SU-DHL-6 (cell line): Measurements from ENCODE around the gene DMBX1.

Experiments
- H2AFZ ChIP-seq: fragments of 200-600 bp; sonication (generic); 2 replicates; pipeline ENCODE4 v1.6.1; 2014; ENCODE audit warnings: low read depth, mild to moderate bottlenecking, moderate library complexity, mixed read lengths, antibody characterized with exemption, low read length; ENCODE audit not compliant: severe bottlenecking
- H3F3A ChIP-seq: fragments of 200-600 bp; shearing (Covaris generic); 2 replicates; pipeline ENCODE4 v1.6.0; 2016; ENCODE audit warnings: antibody characterized with exemption, mild to moderate bottlenecking; ENCODE audit not compliant: insufficient read depth
- H3K27ac ChIP-seq: fragments of 200-600 bp; sonication (generic); 2 replicates; pipeline ENCODE4 v1.5.1; 2016; ENCODE audit warnings: low read depth, mild to moderate bottlenecking, low read length, moderate library complexity, mixed read lengths
- H3K27me3 ChIP-seq: fragments of 200-600 bp; sonication (generic), shearing (Covaris generic); 2 replicates; pipeline ENCODE4 v1.6.0; 2014; ENCODE audit warnings: mild to moderate bottlenecking, low read length
- H3K36me3 ChIP-seq: fragments of 200-600 bp; sonication (generic); 2 replicates; pipeline ENCODE4 v1.6.1; 2014; ENCODE audit warnings: mild to moderate bottlenecking, low read length, mixed read lengths
- H3K4me2 ChIP-seq: fragments of 300-600, 200-600 bp; shearing (Covaris generic), sonication (generic); 2 replicates; pipeline ENCODE4 v1.6.0; 2014; ENCODE audit warnings: low read length, low read depth, mild to moderate bottlenecking; ENCODE audit not compliant: poor library complexity, severe bottlenecking
- H3K4me3 ChIP-seq: fragments of 200-600 bp; sonication (generic); 2 replicates; pipeline ENCODE4 v1.5.1; 2014; ENCODE audit warnings: antibody characterized with exemption, low read length, mild to moderate bottlenecking, mixed read lengths; ENCODE audit not compliant: insufficient read depth, poor library complexity, severe bottlenecking
- H3K79me2 ChIP-seq: fragments of 200-600 bp; sonication (generic); 2 replicates; pipeline ENCODE4 v1.6.1; 2014; ENCODE audit warnings: mild to moderate bottlenecking, low read length, moderate library complexity; ENCODE audit not compliant: insufficient read depth
- H3K9ac ChIP-seq: fragments of 200-600 bp; sonication (generic); 2 replicates; pipeline ENCODE4 v1.7.0; 2014; ENCODE audit warnings: mild to moderate bottlenecking, low read length
- H3K9me2 ChIP-seq: fragments of 200-600 bp; sonication (generic); replicated peaks from 2 replicates; pipeline ENCODE4 v1.6.1; 2014; ENCODE audit warnings: low read length; ENCODE audit not compliant: insufficient read depth
- H3K9me3 ChIP-seq: fragments of 200-600 bp; sonication (generic); 2 replicates; pipeline ENCODE4 v1.6.1; 2014; ENCODE audit warnings: low read length, mixed read lengths; ENCODE audit not compliant: insufficient read depth
- H4K20me1 ChIP-seq: fragments of 200-600 bp; sonication (generic); 2 replicates; pipeline ENCODE4 v1.6.1; 2014; ENCODE audit warnings: low read depth, mild to moderate bottlenecking, antibody characterized with exemption, low read length, moderate library complexity, mixed read lengths
- EZH2phosphoT487 ChIP-seq: fragments of 200-600 bp; sonication (generic), shearing (Covaris generic); conservative IDR thresholded peaks from 2 replicates; pipeline ENCODE4 v1.6.1; 2018; ENCODE audit warnings: mild to moderate bottlenecking, antibody characterized with exemption, low read length, moderate library complexity, mixed read lengths
- TF ChIP-seq, protein P1 (sequence below): fragments of 200-600 bp; sonication (generic); IDR thresholded peaks from one replicate; pipeline ENCODE4 v1.5.1; 2017; ENCODE audit warnings: antibody characterized with exemption, mild to moderate bottlenecking, low read length, moderate library complexity; ENCODE audit not compliant: insufficient read depth, poor library complexity, severe bottlenecking

Gene DMBX1

DNA sequence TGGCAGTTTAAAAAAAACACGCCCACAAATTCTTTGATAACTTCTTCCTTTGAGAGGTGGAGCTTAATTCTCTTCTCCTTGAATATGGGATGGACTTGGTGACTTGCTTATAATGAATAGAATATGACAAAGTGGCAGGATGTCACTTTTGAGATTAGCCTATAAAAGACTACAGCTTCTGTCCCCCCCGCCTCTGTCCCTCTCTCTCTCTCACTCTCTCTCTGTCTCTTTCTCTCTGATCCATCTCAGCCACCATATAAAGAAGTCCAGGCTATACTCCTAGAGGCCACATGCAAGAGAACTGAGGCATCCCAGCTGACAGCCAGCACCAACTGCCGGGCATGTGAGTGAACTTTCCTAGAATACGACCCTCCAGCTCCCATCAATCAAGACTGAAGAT lies 7.7 kb upstream of the DMBX1 start:
- H3K9ac ChIP-seq = no peak overlapping the region
- H4K20me1 ChIP-seq = no peaks in the 10 kb centered on the region
- H3K4me3 ChIP-seq = no peak overlapping the region
- H3K79me2 ChIP-seq = no peaks in the 10 kb centered on the region
- no peaks in the 10 kb centered on the region for H3K9me2 ChIP-seq
- TF ChIP-seq EZH2phosphoT487 = no peak
- TF ChIP-seq, protein P1, sequence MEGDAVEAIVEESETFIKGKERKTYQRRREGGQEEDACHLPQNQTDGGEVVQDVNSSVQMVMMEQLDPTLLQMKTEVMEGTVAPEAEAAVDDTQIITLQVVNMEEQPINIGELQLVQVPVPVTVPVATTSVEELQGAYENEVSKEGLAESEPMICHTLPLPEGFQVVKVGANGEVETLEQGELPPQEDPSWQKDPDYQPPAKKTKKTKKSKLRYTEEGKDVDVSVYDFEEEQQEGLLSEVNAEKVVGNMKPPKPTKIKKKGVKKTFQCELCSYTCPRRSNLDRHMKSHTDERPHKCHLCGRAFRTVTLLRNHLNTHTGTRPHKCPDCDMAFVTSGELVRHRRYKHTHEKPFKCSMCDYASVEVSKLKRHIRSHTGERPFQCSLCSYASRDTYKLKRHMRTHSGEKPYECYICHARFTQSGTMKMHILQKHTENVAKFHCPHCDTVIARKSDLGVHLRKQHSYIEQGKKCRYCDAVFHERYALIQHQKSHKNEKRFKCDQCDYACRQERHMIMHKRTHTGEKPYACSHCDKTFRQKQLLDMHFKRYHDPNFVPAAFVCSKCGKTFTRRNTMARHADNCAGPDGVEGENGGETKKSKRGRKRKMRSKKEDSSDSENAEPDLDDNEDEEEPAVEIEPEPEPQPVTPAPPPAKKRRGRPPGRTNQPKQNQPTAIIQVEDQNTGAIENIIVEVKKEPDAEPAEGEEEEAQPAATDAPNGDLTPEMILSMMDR = no peak
- no peaks in the 10 kb centered on the region for H3K9me3 ChIP-seq
- no peaks in the 10 kb centered on the region for H3K27me3 ChIP-seq
- no peak overlapping the region for H2AFZ ChIP-seq
- no peaks in the 10 kb centered on the region for H3K36me3 ChIP-seq
- no peak overlapping the region for H3K4me2 ChIP-seq
- no peaks in the 10 kb centered on the region for H3F3A ChIP-seq
- H3K27ac ChIP-seq = no peak overlapping the region

DNA sequence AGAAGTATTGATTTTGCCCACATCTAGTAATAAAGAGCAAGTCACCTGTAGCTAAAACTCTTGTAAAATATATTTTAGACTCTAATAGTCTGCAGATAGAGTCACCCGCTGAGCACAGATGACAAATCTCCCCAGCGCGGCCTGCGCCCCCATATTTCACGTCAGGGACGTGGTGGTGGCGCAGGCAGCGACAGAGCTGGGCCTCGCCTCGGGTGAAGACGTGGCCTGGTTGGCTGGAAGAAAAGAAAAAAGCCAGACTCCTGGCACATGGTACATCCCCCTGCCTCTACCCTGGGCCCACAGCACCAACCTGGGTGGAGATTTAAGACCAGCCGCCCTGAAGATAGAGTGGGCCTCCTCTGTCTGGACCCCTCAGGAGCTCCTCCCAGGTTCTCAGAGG lies 6.0 kb upstream of the DMBX1 start:
- Histone ChIP-seq H4K20me1 (no peaks in the 10 kb centered on the region), H3K36me3 (no peaks in the 10 kb centered on the region), H3K27me3 (no peaks in the 10 kb centered on the region), H3K4me3 (no peak overlapping the region), H3K9me2 (no peaks in the 10 kb centered on the region), H3F3A (no peaks in the 10 kb centered on the region), H3K9ac (no peak overlapping the region), H3K4me2 (no peak overlapping the region), H3K79me2 (no peaks in the 10 kb centered on the region), H3K9me3 (no peaks in the 10 kb centered on the region), H2AFZ (no peak overlapping the region), H3K27ac (no peak overlapping the region)
- TF ChIP-seq, protein P1 = no peak
- no peak for TF ChIP-seq EZH2phosphoT487

DNA sequence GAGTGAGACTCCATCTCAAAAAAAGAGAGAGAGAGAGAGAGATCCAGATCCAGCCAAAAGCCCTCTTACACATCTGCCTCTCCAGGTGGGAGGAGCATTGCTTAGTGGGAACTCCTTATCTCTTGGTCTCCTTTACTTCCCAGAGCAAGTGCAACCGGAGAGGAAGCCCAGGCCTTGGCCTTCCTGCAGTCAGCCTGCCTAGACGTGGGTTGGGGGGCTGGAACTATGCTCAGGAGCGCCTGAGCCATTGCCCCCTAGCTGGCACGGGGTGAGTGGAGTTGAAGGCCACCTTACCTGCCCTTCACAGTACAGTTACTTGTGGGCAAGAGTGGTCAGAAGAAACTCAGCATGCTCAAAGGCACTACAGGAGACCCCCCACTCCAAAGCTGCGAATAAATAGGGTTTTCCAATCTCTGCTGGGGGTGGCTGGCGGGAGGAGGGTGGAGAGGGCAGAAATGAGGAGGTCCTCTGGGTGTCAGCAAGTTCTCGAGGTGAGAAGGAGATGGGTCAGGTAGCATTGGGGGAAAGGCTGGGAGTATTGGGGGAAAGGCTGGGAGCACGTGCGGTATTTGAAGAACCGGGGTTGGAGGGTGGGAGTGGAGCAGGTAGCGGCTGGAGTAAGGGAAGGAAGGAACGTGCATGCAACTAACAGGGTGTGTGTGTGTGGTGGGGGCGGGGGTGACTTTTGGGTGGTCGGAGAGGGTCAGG lies 4.7 kb upstream of the DMBX1 start:
- Histone ChIP-seq H3F3A (no peaks in the 10 kb centered on the region), H3K9me3 (no peaks in the 10 kb centered on the region), H3K4me3 (no peak overlapping the region), H2AFZ (no peak overlapping the region), H3K9ac (no peak overlapping the region), H3K27ac (no peak overlapping the region), H4K20me1 (no peaks in the 10 kb centered on the region), H3K36me3 (no peaks in the 10 kb centered on the region), H3K79me2 (no peaks in the 10 kb centered on the region), H3K4me2 (no peak overlapping the region), H3K9me2 (no peaks in the 10 kb centered on the region), H3K27me3 (no peaks in the 10 kb centered on the region)
- TF ChIP-seq, protein P1 = no peak
- no peak for TF ChIP-seq EZH2phosphoT487
